Endometrial microvascular endothelial cells (primary cell): ENCODE results near the gene MPP3. TPM values are rescaled to one million over a fixed set of nuclear protein-coding genes. Genes with fewer than 3 reads are reported as not detected.
"Not testable (repeated sequence)": the region's sequence is repeated elsewhere in the genome, so short reads cannot be mapped to it uniquely, and the experiment has no call there.

ENCODE experiments used
- in situ Hi-C: cut with HindIII; loops from 2 replicates; pipeline ENCODE4 v1.10.0; 2017; ENCODE audit warnings: low sequenced_read_pairs, low pct_unique_long_range_greater_than_20kb; ENCODE audit errors: inconsistent ontology term
- total RNA-seq: library from RNA; depleted of rRNA; stranded (reverse); fragments of >200 nt; gene quantifications from one replicate; pipeline ENCODE4 v1.2.3, GENCODE V29; 2015; ENCODE audit errors: inconsistent ontology term

Gene MPP3
- total RNA-seq, 1 donor from 2014 or later, result 4.5 TPM

- in situ Hi-C loops, result no loop called here
Measured at GRCh38 chr17:43814714-43815113, 18.2 kb downstream of the MPP3 start.

GRCh38 chr17:43814026-43814425, 18.9 kb downstream of the MPP3 start:
- in situ Hi-C loops, result no loop called here

DNA sequence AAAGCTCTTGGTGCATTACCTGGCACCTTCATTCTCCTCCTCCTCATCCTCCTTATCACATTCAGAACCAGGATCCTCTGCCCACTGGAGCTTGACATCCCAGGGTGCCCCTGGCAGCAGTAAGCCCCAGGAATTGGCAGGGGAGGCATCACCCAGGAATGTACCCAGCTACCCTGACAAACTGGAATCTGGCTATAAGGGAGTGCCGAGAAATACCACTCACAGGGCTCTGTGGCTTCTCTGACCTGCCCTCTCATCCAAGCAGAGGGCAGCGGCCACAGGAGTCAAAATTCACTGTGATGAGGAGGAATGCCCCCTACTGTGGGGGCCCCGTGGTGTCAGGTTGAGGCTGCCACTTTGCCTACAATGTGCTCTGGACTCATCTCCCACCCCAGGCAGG, 19.6 kb downstream of the MPP3 start:
- in situ Hi-C loops, result no loop called here

- in situ Hi-C loops, result no loop called here
Measured at GRCh38 chr17:43812396-43813265, 20.3 kb downstream of the MPP3 start.

DNA sequence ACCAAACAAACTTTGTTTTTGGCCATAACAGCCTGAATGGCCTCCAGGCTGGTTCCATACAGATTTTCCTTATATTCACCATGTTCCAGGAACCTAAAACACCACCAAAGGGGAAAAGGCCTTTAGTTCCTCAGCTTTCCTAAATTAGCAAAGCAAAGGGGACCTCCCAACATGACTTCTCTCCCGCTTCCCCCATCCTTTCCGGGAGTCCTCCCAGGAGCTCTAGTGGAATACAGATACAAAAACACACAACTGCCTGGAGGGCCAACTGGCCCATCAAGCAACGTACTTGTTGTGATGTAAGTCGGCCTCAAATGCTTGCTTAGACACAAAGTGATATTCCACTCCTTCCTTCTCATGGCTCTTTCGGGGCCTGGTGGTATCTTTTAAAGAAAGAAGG, 22.1 kb downstream of the MPP3 start:
- in situ Hi-C loops, result no loop called here

GRCh38 chr17:43810226-43810715, 22.7 kb downstream of the MPP3 start:
- in situ Hi-C loops, result no loop called here

DNA sequence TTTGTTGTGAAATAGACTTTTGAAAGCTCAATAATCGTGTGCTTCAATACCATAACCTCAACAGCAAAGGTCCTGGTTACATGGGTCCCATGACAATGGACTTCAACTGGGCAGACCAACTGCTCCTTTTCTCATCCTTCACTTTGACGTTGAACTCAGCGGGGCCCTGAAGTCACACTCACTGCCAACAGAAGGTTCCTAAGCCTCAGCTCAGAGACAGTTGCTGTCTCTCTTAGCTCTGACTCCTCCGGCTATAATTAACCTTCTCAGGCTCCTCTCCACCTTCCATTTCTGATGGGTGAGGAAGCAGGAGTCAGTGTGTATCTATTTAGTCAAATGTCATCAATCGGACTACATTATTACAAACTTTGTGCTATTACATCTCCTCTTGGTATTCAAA, 23.8 kb downstream of the MPP3 start:
- in situ Hi-C loops, result no loop called here

DNA sequence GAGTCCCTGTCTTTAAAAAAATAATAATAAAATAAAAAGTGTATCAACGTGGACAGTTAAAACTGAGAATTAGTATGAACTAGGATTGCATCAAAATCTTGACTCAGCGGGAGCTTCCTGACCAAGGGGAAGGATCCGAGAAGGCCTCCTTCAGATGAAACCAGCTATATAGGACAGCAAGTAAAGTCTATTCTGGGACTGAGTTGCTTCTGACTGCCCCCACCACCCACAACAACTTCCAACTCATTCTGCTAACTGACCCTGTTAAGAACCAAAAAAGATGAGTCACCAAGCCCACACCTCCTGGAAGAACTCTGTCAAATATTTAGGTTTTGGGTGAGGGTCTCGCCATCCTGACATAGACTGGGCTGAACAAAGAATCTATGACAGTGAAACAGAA, 24.9 kb downstream of the MPP3 start:
- in situ Hi-C loops, result no loop called here

DNA sequence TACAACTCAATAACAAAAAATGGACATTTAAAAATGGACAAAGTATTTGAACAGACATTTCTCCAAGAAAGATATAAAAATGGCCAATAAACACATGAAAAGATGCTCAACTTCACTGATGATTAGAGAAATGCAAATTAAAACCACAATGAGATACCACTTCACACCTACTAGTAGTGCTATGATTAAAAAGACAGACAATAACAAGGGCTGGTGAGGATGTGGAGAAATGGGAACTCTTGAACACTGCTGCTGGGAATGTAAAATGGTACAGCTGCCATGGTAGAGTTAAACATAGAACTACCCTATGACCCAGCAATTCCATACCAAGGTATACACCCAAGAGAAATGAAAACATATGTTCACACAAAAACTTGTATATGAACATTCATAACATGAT, 27.8 kb downstream of the MPP3 start:
- in situ Hi-C loops, result no loop called here

- in situ Hi-C loops, result no loop called here
Measured at GRCh38 chr17:43803758-43804157, 29.2 kb downstream of the MPP3 start.

DNA sequence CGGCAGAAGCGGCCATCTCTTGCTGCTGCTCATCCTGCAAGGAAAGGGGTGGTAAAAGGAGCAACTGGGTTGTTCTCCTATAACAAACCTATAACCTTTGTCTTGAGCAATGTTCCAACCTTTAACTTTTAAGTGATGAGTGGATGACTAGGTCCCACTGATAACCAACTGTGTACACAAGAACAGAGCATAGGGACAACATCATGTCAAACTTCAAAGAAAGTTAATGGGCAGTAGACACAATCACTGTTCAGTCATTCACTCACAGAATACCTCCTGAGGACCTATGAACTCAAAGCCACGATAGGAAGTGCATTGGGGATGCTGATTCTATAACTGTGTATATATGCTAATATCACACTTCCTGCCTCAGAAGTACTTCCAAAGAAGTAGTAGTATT, 31.1 kb downstream of the MPP3 start:
- in situ Hi-C loops, result no loop called here

- in situ Hi-C loops, result no loop called here
Measured at GRCh38 chr17:43800736-43801135, 32.2 kb downstream of the MPP3 start.

GRCh38 chr17:43799047-43799446, 33.9 kb downstream of the MPP3 start:
- in situ Hi-C loops, result no loop called here

DNA sequence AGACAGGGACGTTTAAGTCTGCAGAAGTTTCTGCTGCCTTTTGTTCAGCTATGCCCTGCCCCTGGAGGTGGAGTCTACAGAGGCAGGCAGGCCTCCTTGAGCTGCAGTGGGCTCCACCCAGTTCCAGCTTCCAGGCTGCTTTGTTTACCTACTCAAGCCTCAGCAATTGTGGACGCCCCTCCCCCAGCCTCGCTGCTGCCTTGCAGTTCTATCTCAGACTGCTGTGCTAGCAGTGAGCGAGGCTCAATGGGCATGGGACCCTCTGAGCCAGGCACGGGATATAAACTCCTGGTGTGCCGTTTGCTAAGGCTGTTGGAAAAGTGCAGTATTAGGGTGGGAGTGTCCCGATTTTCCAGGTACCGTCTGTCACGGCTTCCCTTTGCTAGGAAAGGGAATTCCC, 34.9 kb downstream of the MPP3 start:
- in situ Hi-C loops, result not testable (repeated sequence)

- in situ Hi-C loops, result not testable (repeated sequence)
Measured at GRCh38 chr17:43792668-43793067, 40.3 kb downstream of the MPP3 start.

- in situ Hi-C loops, result no loop called here
Measured at GRCh38 chr17:43791589-43791988, 41.4 kb downstream of the MPP3 start.

DNA sequence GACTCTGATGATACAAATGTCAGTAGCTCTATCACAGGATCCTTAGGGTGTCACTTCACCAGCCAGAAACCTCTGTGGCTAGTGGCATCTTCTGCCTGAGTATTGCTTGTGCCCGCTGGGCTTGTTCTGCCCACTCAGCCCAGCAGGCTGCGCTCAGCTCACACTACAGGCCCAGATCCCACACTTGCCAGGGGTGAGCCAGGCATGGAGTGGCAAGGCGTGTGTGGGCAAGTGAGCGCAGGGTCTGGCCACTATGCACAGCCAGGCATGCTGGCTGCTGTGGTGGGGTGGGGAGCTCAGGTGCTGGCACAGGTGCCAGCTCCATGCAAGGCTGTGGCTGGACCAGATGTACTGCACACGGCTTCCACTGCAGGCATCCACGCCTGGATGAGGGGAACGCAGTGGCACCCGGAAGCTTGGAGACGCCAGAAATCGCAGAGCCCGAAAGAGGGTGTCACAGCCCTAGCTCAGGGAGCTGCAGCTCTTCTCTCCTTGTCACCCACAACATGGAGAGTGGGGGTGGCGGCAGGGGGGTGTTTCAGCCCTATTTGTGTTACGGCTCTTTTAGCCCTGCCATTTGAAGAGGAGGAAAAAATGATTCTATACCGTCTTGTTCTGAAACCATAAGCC, 42.5 kb downstream of the MPP3 start:
- in situ Hi-C loops, result no loop called here

DNA sequence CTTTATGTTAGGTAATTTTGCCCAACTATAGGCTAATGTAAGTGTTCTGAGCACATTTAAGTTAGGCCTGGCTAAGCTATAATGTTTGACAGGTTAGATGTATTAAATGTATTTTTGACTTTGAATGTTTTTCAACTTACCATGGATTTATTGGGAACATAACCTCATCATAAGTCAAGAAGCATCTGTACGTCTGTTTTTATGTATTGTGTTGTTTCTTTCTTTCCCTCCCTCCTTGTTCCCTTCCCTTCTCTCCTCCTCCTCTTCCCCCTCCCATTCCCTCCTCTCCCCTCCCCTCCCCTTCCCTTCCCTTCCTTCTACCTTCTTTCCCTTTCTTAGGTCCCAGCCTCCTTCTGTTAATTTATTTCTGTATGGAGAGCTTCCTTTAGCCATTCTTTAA, 43.5 kb downstream of the MPP3 start:
- in situ Hi-C loops, result no loop called here

DNA sequence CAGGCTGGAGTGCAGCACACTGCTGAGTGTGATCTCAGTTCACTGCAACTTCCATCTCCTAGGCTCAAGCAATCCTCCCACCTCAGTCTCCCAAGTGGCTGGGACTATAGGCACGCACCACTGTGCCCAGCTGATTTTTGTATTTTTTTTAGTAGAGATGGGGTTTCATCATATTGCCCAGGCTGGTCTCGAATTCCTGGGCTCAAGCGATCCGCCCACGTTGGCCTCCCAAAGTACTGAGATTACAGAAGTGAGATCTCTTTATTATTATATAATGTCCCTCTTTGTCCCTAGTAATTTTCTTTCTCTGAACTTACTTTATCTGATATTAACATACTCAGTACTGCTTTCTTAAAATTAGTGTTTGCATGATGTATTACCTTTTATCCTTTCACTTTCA, 44.4 kb downstream of the MPP3 start:
- in situ Hi-C loops, result no loop called here

DNA sequence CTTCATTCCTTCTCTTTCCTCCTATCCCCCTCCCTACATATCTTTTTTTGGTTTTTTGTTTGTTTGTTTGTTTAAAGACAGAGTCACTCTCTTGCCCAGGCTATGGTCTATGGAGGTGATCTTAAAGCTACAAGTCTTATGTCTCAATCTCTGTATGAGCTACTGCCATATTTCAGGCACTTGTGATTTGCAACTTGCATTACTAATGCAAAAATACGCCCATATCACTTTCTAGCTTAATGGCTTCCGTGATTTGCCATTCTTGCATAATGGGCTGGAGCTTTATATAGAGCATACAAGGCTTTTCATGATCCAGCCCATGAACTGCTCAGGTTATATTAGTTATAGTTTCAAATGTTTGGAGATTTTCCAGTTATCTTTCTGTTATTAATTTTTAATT, 45.2 kb downstream of the MPP3 start:
- in situ Hi-C loops, result no loop called here
